IMR-90 (cell line): Measurements from ENCODE around the gene SLC8A1. TPM values are rescaled to one million over a fixed set of nuclear protein-coding genes. Genes with fewer than 3 reads are reported as not detected.

Experiments used
- ATAC-seq: fragments of 200-7000 bp; cut with Tn5 transposase; 2 replicates; pipeline ENCODE4 v1.9.1; 2020; ENCODE audit warnings: low read depth, mild to moderate bottlenecking, moderate library complexity
- BruUV-seq: library from RNA; stranded (reverse); fragments of 400-500 nt; replicated peaks from 2 replicates; lab custom pipeline; 2021; lab: Mats Ljungman, UMichigan
- CTCF ChIA-PET: fragments of 300-600 bp; formaldehyde crosslinking; extraction: SDS; loops from one replicate; lab custom pipeline; 2021; ENCODE audit warnings: antibody characterized with exemption; lab: Yijun Ruan, JAX
- POLR2A ChIA-PET: fragments of 300-600 bp; sonication (Branson Sonifier 250); formaldehyde crosslinking; loops from one replicate; lab custom pipeline; 2022; ENCODE audit warnings: antibody characterized with exemption; ENCODE audit not compliant: unreplicated experiment; lab: Charles Lee
- DNase-seq: peaks from one replicate; pipeline ENCODE4 v3.0.0; 2013
- H2AFZ ChIP-seq: replicated peaks from 2 replicates; pipeline ENCODE3; 2013; ENCODE audit warnings: low read length, mild to moderate bottlenecking; ENCODE audit not compliant: poor library complexity
- H2AK5ac ChIP-seq: 2 replicates; pipeline ENCODE4 v1.6.1; 2013; ENCODE audit warnings: low read depth, low read length, inconsistent platforms
- H2AK9ac ChIP-seq: replicated peaks from 2 replicates; pipeline ENCODE3; 2013; ENCODE audit warnings: mild to moderate bottlenecking, low read depth, low read length, moderate library complexity; ENCODE audit not compliant: poor library complexity
- H2BK120ac ChIP-seq: 2 replicates; pipeline ENCODE4 v1.6.1; 2013; ENCODE audit warnings: low read depth, low read length, inconsistent platforms
- H2BK15ac ChIP-seq: 3 replicates; pipeline ENCODE4 v1.6.1; 2013; ENCODE audit warnings: low read depth, low read length, inconsistent platforms
- H2BK20ac ChIP-seq: 2 replicates; pipeline ENCODE4 v1.6.1; 2013; ENCODE audit warnings: low read depth, mild to moderate bottlenecking, inconsistent platforms, low read length, moderate library complexity
- H2BK5ac ChIP-seq: 2 replicates; pipeline ENCODE4 v1.6.1; 2013; ENCODE audit warnings: mild to moderate bottlenecking, low read depth, low read length, inconsistent platforms; ENCODE audit not compliant: poor library complexity, severe bottlenecking
- H3K14ac ChIP-seq: replicated peaks from 2 replicates; pipeline ENCODE4 v1.6.1; 2013; ENCODE audit warnings: low read depth, low read length, inconsistent platforms
- H3K18ac ChIP-seq: 2 replicates; pipeline ENCODE4 v1.6.1; 2013; ENCODE audit warnings: low read depth, low read length, control low read depth
- H3K23ac ChIP-seq: 2 replicates; pipeline ENCODE4 v1.6.1; 2013; ENCODE audit warnings: low read depth, low read length, inconsistent platforms
- H3K27ac ChIP-seq: 2 replicates; pipeline ENCODE4 v1.5.1; 2013; ENCODE audit warnings: mild to moderate bottlenecking, control low read depth, low read length; ENCODE audit not compliant: insufficient read depth
- H3K27me3 ChIP-seq: 2 replicates; pipeline ENCODE4 v1.6.1; 2013; ENCODE audit warnings: low read length; ENCODE audit not compliant: control insufficient read depth, insufficient read depth
- H3K36me3 ChIP-seq: 2 replicates; pipeline ENCODE4 v1.6.1; 2013; ENCODE audit warnings: low read length, mixed read lengths; ENCODE audit not compliant: control insufficient read depth, insufficient read depth
- H3K4ac ChIP-seq: 2 replicates; pipeline ENCODE4 v1.6.1; 2013; ENCODE audit warnings: low read depth, low read length, inconsistent platforms
- H3K4me1 ChIP-seq: 2 replicates; pipeline ENCODE4 v1.6.1; 2013; ENCODE audit warnings: low read length, mixed read lengths; ENCODE audit not compliant: control insufficient read depth, insufficient read depth
- H3K4me2 ChIP-seq: 2 replicates; pipeline ENCODE4 v1.6.1; 2013; ENCODE audit warnings: low read depth, mild to moderate bottlenecking, control low read depth, low read length, moderate library complexity
- H3K4me3 ChIP-seq: 2 replicates; pipeline ENCODE4 v1.5.1; 2013; ENCODE audit warnings: low read depth, mild to moderate bottlenecking, control low read depth, low read length, moderate library complexity; ENCODE audit not compliant: insufficient read depth
- H3K56ac ChIP-seq: 2 replicates; pipeline ENCODE4 v1.6.1; 2013; ENCODE audit warnings: low read length, inconsistent platforms; ENCODE audit not compliant: insufficient read depth; ENCODE audit errors: extremely low read depth
- H3K79me1 ChIP-seq, 2 experiments: 2 replicates each; pipeline ENCODE4 v1.6.1; 2013; ENCODE audit warnings: low read length in 2 of 2, inconsistent platforms in 1 of 2, low read depth in 1 of 2
- H3K9ac ChIP-seq: 2 replicates; pipeline ENCODE4 v1.6.1; 2013; ENCODE audit warnings: low read depth, low read length, control low read depth
- H3K9me1 ChIP-seq: 2 replicates; pipeline ENCODE4 v1.6.1; 2013; ENCODE audit warnings: low read length, inconsistent platforms; ENCODE audit not compliant: insufficient read depth
- H3K9me3 ChIP-seq: 2 replicates; pipeline ENCODE4 v1.6.1; 2013; ENCODE audit warnings: low read length; ENCODE audit not compliant: control insufficient read depth, insufficient read depth
- H4K20me1 ChIP-seq: 2 replicates; pipeline ENCODE4 v1.6.1; 2013; ENCODE audit warnings: low read length, inconsistent platforms; ENCODE audit not compliant: insufficient read depth
- H4K5ac ChIP-seq: 2 replicates; pipeline ENCODE4 v1.6.1; 2013; ENCODE audit warnings: mild to moderate bottlenecking, low read depth, low read length, control low read depth
- H4K8ac ChIP-seq, 2 experiments: 2 replicates each; pipeline ENCODE4 v1.6.1; 2013; ENCODE audit warnings: low read depth in 2 of 2, low read length in 2 of 2, control low read depth in 1 of 2, inconsistent platforms in 1 of 2
- H4K91ac ChIP-seq: 2 replicates; pipeline ENCODE4 v1.6.1; 2013; ENCODE audit warnings: low read depth, low read length, inconsistent platforms; ENCODE audit not compliant: insufficient read depth
- MAFK ChIP-seq: IDR thresholded peaks from 2 replicates; pipeline ENCODE4 v1.6.1; 2012; ENCODE audit warnings: low read depth, low read length, improper control_type of control experiment
- MXI1 ChIP-seq: IDR thresholded peaks from 2 replicates; pipeline ENCODE4 v1.6.1; 2012; ENCODE audit warnings: low read depth, mild to moderate bottlenecking, low read length, moderate library complexity, borderline replicate concordance
- WGBS, 2 experiments: methylation state at CpG; one replicate each; pipeline versions ENCODE4 v1.1.5 to v1.1.7; 2013; ENCODE audit warnings: missing lambda C conversion rate in 2 of 2; ENCODE audit not compliant: insufficient read length in 1 of 2; ENCODE audit errors: extremely low coverage in 2 of 2; 5-methylcytosine and 5-hydroxymethylcytosine counted together
- dilution Hi-C: fragments of 300-500 bp; cut with HindIII; formaldehyde crosslinking; loops from one replicate; pipeline ENCODE4 v1.14.3; 2018; ENCODE audit warnings: low sequenced_read_pairs; ENCODE audit not compliant: unreplicated experiment
- in situ Hi-C: fragments of 300-500 bp; cut with MboI; formaldehyde crosslinking; loops from 3 replicates; pipeline ENCODE4 v1.14.3; 2019; ENCODE audit warnings: low sequenced_read_pairs, inconsistent platforms, mixed read lengths
- intact Hi-C: fragments of 100-400 bp; cut with micrococcal nuclease; formaldehyde crosslinking; loops from 2 replicates; pipeline ENCODE4 v1.10.0; 2022
- polyA plus RNA-seq, 3 experiments: library from polyadenylated mRNA; depleted of rRNA; stranded (reverse); fragments of >200 nt; gene quantifications; 2 replicates each; pipeline ENCODE4 v1.2.3, GENCODE V29; 2012; ENCODE audit warnings: low replicate concordance in 1 of 3
- total RNA-seq: library from RNA; depleted of rRNA; stranded (reverse); fragments of >200 nt; gene quantifications from 2 replicates; pipeline ENCODE4 v1.2.3, GENCODE V29; 2012

Gene SLC8A1
- total and polyA plus RNA-seq, 2 of the 4 experiments (the other 2 are of a cell fraction), result 7.7 to 57.0 TPM

GRCh38 chr2:40159333-40159732, 292.6 kb downstream of the SLC8A1 start:
- Histone ChIP-seq H2BK5ac (no peak overlapping the region), H4K5ac (no peak overlapping the region), H3K9me3 (no peaks in the 10 kb centered on the region), H3K79me1 (no peaks in the 10 kb centered on the region), H3K36me3 (peaks cover 24% of the 10 kb centered on the region), H3K9ac (no peak overlapping the region), H2BK120ac (no peak overlapping the region), H2AK9ac (no peak overlapping the region), H3K9me1 (peaks cover 3% of the 10 kb centered on the region; the same call in 1 of the 2 replicates), H3K18ac (no peak overlapping the region), H2AFZ (no peak overlapping the region), H3K14ac (no peak overlapping the region), H2AK5ac (no peak overlapping the region), H3K4me2 (no peak overlapping the region), H2BK15ac (no peak overlapping the region), H3K4me1 (peaks cover 6% of the 10 kb centered on the region), H3K56ac (no peak overlapping the region), H4K8ac (no peak overlapping the region), H3K23ac (no peak overlapping the region), H3K27ac (no peak overlapping the region), H3K4me3 (no peak overlapping the region), H4K91ac (no peak overlapping the region), H2BK20ac (no peak overlapping the region), H4K20me1 (no peaks in the 10 kb centered on the region), H3K4ac (no peak overlapping the region), H3K27me3 (no peaks in the 10 kb centered on the region)
- ChIA-PET POLR2A (no interaction called here), CTCF (no interaction called here)
- TF ChIP-seq MAFK (peak; percentile 32), MXI1 (no peak)
- in situ Hi-C loops, result no loop called here
- no CpG with 5 or more reads among the region's 2 CpGs for WGBS, 2 experiments
- no TSS peak for BruUV-seq
- no peak for DNase-seq
- intact Hi-C loops, result no loop called here
- dilution Hi-C loops, result no loop called here
- ATAC-seq, result no peak
